ENCODE data around the gene KIAA1958. TPM values are rescaled to one million over a fixed set of nuclear protein-coding genes. Genes with fewer than 3 reads are reported as not detected.

KIAA1958 gene
- total and polyA plus RNA-seq, 2 of the 8 experiments (the other 6 are each of a cell fraction or from before 2014, with no cell fraction given): 11.4 to 43.8 TPM

GRCh38 chr9:112446080-112446479, 40.5 kb upstream of the KIAA1958 start:
- Histone ChIP-seq H2BK20ac (ENCODE audit: low read length) (no peak overlapping the region), H3K4ac (replicated peaks; ENCODE audit: insufficient read length, low read depth, low read length) (no peak overlapping the region), H3K4me2 (ENCODE audit: insufficient read depth in 1 of 2, low read depth in 2 of 2, low read length in 2 of 2) (no peak overlapping the region), H2BK120ac (replicated peaks; ENCODE audit: low read depth, low read length) (no peak overlapping the region), H4K5ac (ENCODE audit: insufficient read length, low read depth, low read length) (no peak overlapping the region), H3K9me3 (ENCODE audit: insufficient read depth in 2 of 2, low read depth in 1 of 2, low read length in 1 of 2) (no peaks in the 10 kb centered on the region), H3K4me3 (ENCODE audit: extremely low read depth in 1 of 4, insufficient read depth in 2 of 4, low read depth in 3 of 4, low read length in 4 of 4) (no peak overlapping the region), H2BK5ac (ENCODE audit: low read depth, low read length) (no peak overlapping the region), H4K91ac (replicated peaks; ENCODE audit: insufficient read length, low read length) (no peak overlapping the region), H2BK15ac (ENCODE audit: low read length) (no peak overlapping the region), H3K18ac (ENCODE audit: extremely low read depth, low read length) (no peak overlapping the region), H3K56ac (replicated peaks; ENCODE audit: insufficient read length, low read depth, low read length) (no peak overlapping the region), H3K27ac (ENCODE audit: low read depth, low read length) (no peak overlapping the region), H4K20me1 (replicated peaks in 1 of 2; ENCODE audit: control insufficient read depth in 1 of 2, insufficient read depth in 2 of 2, low read length in 2 of 2) (no peaks in the 10 kb centered on the region), H4K8ac (ENCODE audit: extremely low read depth, insufficient read depth, low read length) (no peak overlapping the region), H3K27me3 (replicated peaks in 1 of 4; ENCODE audit: control insufficient read depth in 3 of 4, extremely low read depth in 1 of 4, insufficient read depth in 3 of 4, low read length in 3 of 4) (no peaks in the 10 kb centered on the region), H2BK12ac (ENCODE audit: low read depth, low read length) (no peak overlapping the region), H3K79me2 (ENCODE audit: control insufficient read depth in 1 of 2, insufficient read depth in 2 of 2, low read length in 2 of 2) (no peaks in the 10 kb centered on the region), H3K23me2 (ENCODE audit: low read depth, low read length) (no peaks in the 10 kb centered on the region), H3K14ac (ENCODE audit: insufficient read length) (no peak overlapping the region), H3K4me1 (replicated peaks in 1 of 4; ENCODE audit: control insufficient read depth in 3 of 4, insufficient read depth in 4 of 4, low read length in 3 of 4) (no peaks in the 10 kb centered on the region), H3K36me3 (ENCODE audit: control insufficient read depth in 2 of 4, insufficient read depth in 4 of 4, low read length in 3 of 4) (no peaks in the 10 kb centered on the region), H2AK5ac (ENCODE audit: low read depth, low read length) (no peak overlapping the region), H3K9ac (replicated peaks in 1 of 4; ENCODE audit: extremely low read depth in 1 of 4, low read depth in 3 of 4, low read length in 3 of 4) (no peak overlapping the region), H3K79me1 (ENCODE audit: low read depth, low read length) (no peaks in the 10 kb centered on the region), H2AFZ (ENCODE audit: low read length) (no peak overlapping the region), H3K23ac (ENCODE audit: insufficient read length) (no peak overlapping the region)
- FAIRE-seq: no peak
- ChIA-PET POLR2A (ENCODE audit: partially characterized antibody) (interaction anchor here (0.6 kb wide), 1 partner anchor 12 kb away, joined by 4 read pairs; no protein-coding TSS in a partner anchor), CTCF (ENCODE audit: partially characterized antibody) (interaction anchor here (0.8 to 1.3 kb wide), 4 partner anchors 12 to 265 kb away, joined by 3 to 4 read pairs (median 3); no protein-coding TSS in a partner anchor)
- no peak for DNase-seq (ENCODE audit: low read depth in 1 of 2, low spot score in 2 of 2)
- 96% methylated on average over 2 of the region's 2 CpGs; no CpG with 5 or more reads in 1 of the 2 experiments for WGBS, 2 experiments (ENCODE audit: extremely low coverage in 1 of 2, insufficient coverage in 1 of 2, insufficient read length in 1 of 2, insufficient replicate concordance in 2 of 2, low coverage in 1 of 2, low lambda C conversion rate in 2 of 2, missing lambda C conversion rate in 1 of 2)
- TF ChIP-seq MAFK (IDR thresholded peaks at IDR 0.05; ENCODE audit: low read depth, low read length) (no peak), USF2 (IDR thresholded peaks at IDR 0.05; ENCODE audit: low read length) (no peak), YY1 (IDR thresholded peaks at IDR 0.05; ENCODE audit: low read depth, low read length) (no peak)

All from H1 (cell line).